CD4-positive, alpha-beta T cell treated with Interleukin-15 for 1 hour (primary cell): ENCODE results near the gene APOA5.

ENCODE experiments used
- DNase-seq: peaks from one replicate; pipeline ENCODE4 v3.0.0-alpha.2; 2020

APOA5 gene

DNA sequence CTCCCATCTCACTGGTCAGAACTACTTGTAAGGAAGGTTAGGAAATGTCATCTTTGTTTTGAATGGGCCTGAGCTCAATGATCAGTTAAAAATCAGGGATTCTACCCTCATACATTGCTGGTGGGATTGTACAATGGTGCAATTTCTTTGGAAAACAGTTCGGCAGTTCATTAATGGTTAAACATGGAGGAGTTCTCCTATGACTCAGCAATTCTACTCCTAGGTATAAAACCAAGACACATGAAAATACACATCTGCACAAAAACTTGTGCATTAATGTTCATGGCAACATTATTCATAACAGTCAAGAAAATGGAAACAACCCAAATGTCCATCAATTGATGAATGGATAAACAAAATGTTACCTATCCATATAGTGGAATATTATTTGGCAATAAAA is 4.9 kb upstream of the APOA5 start:
- DNase-seq = no peak

DNA sequence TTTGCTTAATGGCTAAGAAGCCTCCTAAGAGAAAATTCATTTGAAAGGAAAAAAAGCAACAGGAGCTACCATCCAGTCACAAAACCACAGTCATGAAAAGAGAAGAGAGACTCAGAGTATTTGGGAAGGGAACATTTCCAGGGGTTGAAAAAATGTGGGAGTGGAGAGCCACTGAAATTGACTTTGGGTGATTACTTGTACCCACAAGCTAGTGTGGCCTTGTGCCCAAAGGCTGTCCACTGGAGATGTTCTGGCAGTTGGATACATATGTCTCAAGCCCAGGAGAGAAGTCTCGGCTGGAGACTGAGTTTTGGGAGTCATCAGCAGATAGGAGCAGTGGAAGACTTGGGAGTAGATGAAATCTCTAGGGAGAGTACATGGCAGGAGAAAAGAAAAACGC is 3.2 kb upstream of the APOA5 start:
- no peak for DNase-seq

DNA sequence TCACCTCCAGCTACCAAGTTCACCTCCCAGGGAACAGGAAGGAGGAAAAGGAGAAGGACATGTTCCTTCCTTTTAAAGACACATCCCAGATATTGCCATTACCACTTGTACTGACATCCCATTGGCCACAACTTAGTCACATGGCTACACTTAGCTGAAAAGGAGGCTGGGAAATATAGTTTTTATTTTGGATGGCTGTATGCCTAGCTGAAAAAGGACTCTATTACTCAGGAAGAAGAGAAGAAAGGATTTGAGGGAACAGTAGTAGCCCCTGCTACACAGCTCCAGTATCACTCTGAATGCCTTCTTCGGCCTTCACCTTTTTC is 2.1 kb upstream of the APOA5 start:
- no peak for DNase-seq

GRCh38 chr11:116792869-116793771 is 1.4 kb upstream of the APOA5 start:
- DNase-seq = no peak

GRCh38 chr11:116792144-116792868 is 627 bp upstream of the APOA5 start:
- no peak for DNase-seq

DNA sequence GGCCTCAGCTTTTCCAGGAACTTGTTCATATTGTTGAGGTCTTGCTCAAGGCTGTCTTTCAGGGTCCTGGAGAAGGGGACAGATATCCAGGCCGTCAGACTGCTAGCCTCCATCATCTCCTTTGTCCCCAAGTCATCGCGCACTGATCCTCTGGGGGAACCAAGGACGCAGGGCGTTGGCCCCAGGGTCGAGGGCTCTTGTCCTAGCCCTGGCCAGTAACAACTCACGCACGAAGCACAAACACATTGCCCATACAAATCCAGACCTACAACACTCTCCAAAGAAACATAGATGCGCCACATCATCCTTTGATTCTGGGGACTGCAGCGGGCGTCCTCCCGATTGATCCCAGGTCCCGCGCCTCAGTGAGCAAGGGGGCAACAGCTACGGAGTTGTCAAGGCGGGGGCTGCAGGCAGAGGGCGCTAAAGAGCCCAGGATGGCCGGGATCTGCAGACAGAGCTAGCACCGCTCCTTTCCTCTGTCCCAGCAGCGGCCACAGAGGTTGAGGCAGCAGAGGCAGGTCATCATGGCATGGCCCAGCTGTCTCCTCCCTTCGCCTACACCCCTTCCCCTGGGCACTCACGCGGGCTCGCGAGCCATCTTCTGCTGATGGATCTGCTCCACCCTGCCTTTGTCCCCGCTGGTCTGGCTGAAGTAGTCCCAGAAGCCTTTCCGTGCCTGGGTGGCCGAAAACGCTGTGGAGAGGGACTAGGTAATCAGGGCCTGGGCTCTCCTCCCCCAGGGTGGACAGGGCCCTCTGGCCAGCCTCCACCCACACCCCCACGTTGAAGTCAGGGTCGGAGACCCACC is 472 bp downstream of the APOA5 start:
- peak; percentile 63 for DNase-seq

- DNase-seq = no peak
Observed at GRCh38 chr11:116790167-116791001, 1.3 kb downstream of the APOA5 start.

- no peak for DNase-seq
Observed at GRCh38 chr11:116788975-116789374, 2.7 kb downstream of the APOA5 start.

DNA sequence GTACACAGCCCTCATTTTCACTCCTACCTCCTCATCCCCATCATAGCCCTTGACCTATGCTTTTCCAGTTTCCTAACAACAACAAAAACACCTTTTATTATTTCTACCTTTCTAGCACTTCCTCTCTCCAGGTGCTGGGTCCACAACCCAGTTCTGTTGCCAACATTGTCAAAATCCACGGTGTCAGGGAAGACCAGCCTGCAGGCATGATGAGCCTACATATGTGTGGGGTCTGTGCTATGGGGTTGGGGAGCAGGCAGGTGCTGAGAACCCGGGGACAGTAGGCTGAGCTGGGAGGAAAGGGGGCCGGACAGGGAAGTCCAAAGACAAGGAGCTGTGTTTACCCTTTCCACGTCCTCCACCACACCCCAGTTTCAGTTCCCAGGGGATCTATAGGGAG is 3.1 kb downstream of the APOA5 start:
- DNase-seq = no peak

- peak; percentile 85 for DNase-seq
Observed at GRCh38 chr11:116787786-116788486, 3.7 kb downstream of the APOA5 start, which contains the start of gene ZPR1. Gene ZPR1, minus strand, starts transcription at chr11:116788023. Its CDS starts 33 bp downstream, at chr11:116787990.

DNA sequence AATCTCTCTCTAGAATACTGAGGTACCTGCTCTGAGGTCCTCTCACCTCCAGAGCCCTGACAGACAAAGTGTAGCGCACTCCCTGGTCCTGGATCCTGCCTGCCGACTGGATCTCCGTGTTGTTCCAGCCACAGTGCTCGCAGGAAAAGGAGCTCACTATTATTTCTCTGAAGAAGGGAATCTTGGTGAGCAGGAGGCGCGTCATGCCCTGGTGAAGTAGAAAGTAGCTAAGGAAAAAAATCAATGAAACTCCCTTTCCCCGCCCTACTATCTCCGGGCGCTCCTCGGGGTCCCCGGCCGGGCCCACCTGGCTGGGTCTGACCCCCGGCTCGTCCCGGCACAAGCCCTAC is 4.3 kb downstream of the APOA5 start:
- DNase-seq = no peak

GRCh38 chr11:116786966-116787365 is 4.7 kb downstream of the APOA5 start:
- no peak for DNase-seq

- no peak for DNase-seq
Observed at GRCh38 chr11:116786326-116786725, 5.4 kb downstream of the APOA5 start.

GRCh38 chr11:116782728-116783127 is 9.0 kb downstream of the APOA5 start:
- no peak for DNase-seq

DNA sequence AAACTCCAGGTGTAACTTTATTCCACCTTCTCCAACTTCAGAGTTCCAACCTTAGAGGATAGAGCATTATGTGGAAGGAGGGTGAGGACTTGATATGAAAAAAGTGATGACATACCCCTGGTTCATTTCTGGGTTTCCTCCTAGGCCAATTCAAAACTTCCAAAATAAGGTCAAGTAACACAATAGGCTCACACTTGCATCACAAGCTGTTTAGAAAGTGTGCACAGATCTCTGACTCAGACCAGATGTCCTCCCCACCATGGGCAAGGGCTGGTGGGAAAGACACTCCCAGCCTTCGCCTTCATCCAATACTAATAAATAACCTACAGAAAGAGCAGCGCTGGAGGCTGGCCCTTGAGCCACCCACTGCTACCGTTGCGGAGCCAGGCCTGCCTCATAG is 13.1 kb downstream of the APOA5 start:
- no peak for DNase-seq

DNA sequence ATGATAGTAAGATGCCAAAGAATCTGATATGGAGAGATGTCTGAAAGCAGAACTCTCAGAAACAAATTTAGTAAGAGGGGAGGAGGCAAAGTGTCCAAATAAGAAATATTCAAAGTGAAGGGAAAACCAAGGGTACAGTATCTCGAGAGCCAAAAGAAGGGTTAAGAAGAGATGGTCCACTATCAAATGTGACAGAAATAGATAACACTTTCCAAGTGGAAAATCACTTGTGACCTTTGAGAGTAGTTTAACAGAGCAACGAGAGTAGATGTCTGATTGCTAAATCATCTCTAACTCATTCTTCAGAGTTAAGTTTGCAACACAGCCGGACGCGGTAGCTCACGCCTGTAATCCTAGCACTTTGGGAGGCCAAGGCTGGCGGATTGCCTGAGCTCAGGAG is 14.6 kb downstream of the APOA5 start:
- no peak for DNase-seq

- DNase-seq = no peak
Observed at GRCh38 chr11:116776522-116776984, 15.1 kb downstream of the APOA5 start.

DNA sequence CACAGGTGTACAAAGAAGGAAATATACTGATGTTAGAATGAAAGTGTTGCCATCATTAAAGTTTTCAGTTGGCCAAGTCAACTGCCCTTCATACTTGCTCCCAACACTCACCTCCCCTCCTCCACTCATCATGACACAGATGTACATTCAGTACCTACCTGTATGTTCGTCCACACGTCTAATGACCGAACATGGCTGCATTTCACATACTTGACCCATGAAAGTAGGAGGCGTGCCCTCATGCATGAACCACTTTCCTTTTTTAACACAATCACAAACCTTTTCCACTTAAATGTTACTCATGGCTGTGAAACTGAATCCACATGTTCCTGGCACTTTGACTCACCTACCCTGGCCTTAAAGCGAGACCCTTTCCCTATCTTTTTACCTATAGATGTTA is 15.7 kb downstream of the APOA5 start:
- DNase-seq = no peak

DNA sequence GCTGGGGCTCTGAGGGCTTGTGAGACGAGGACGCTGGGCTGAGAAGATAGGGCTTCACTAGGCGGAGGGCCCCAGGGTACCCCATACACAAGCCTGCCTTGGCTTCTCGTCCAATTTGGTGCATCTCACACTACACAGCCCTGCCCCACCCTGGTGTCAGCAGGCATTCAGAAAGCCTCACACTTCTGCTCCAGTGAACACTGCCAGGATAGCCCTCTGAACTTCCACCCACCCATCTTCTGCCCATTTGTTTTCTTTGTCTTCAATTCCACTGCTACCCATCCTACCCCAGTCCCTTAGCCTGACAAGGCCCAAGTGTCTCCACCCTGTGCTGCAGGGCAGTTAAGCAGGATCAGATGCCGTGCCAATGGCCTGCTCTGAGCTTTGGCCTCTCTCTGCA is 17.0 kb downstream of the APOA5 start:
- no peak for DNase-seq

DNA sequence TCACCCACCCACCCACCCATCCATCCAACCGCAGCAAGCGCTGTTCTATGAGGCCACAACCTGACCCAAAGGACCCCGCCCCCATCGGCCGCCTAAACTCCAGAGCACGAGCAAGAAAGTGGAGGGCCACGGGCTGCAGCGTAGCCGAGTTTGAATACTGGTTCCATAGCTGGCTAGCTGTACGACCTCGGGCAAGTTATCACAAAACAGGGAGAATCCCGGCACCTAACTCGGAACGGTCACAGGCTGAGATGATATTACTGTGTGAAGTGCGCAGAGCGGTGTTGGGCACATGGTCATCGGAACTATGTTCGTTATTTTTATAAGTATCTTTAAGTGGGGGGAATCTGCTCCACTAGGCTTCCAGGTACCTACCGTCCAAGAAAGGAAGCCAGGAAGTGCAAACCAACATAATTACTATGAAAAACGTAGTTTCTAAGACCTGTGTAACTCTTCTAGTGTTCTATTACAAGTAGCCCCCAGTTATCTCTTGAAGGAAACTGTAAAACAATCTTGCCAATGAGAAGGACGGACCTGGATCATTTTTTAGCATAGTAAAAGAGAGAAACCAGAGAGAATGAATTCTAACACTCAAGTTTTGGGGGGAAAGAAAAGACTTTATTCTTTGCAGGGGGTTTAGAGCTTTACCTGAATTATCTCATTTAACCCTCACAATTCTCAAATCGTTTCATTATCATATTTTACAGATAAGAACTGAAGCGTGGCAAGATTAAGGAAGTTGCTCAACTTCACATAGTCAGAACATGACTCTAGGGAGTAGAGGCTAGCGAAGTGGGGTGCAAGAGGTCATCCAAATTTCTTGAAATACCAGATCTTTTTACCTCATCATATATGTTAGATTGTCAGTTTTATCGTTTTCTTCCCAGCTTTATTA is 18.2 kb downstream of the APOA5 start:
- DNase-seq = no peak
